ENCODE results near the gene MANF.

Gene MANF

GRCh38 chr3:51400166-51400565 lies 15.1 kb downstream of the MANF start:
- H3K9ac ChIP-seq (ENCODE audit: low read depth, low read length), result no peak overlapping the region
- H3K4me1 ChIP-seq (ENCODE audit: insufficient read depth, low read length), result no peaks in the 10 kb centered on the region
- H3K9me3 ChIP-seq (ENCODE audit: control insufficient read depth, insufficient read depth, low read length), result no peaks in the 10 kb centered on the region
- H3K36me3 ChIP-seq (ENCODE audit: insufficient read depth, low read length), result peaks cover 12% of the 10 kb centered on the region

GRCh38 chr3:51401735-51402134 lies 16.6 kb downstream of the MANF start:
- no peaks in the 10 kb centered on the region for H3K4me1 ChIP-seq (ENCODE audit: insufficient read depth, low read length)
- H3K36me3 ChIP-seq (ENCODE audit: insufficient read depth, low read length), result peaks cover 4% of the 10 kb centered on the region; the same call in 1 of the 2 replicates
- no peaks in the 10 kb centered on the region for H3K9me3 ChIP-seq (ENCODE audit: control insufficient read depth, insufficient read depth, low read length)
- no peak overlapping the region for H3K9ac ChIP-seq (ENCODE audit: low read depth, low read length)

- Histone ChIP-seq H3K4me1 (ENCODE audit: insufficient read depth, low read length) (no peaks in the 10 kb centered on the region), H3K9ac (ENCODE audit: low read depth, low read length) (no peak overlapping the region), H3K9me3 (ENCODE audit: control insufficient read depth, insufficient read depth, low read length) (no peaks in the 10 kb centered on the region), H3K36me3 (ENCODE audit: insufficient read depth, low read length) (peaks cover 4% of the 10 kb centered on the region; the same call in 1 of the 2 replicates)
These were observed 18.6 kb downstream of the MANF start for GRCh38 chr3:51403675-51404074.

GRCh38 chr3:51408021-51408420 lies 22.9 kb downstream of the MANF start:
- Histone ChIP-seq H3K9ac (ENCODE audit: low read depth, low read length) (no peak overlapping the region), H3K36me3 (ENCODE audit: insufficient read depth, low read length) (peaks cover under 1% of the 10 kb centered on the region), H3K4me1 (ENCODE audit: insufficient read depth, low read length) (no peaks in the 10 kb centered on the region), H3K9me3 (ENCODE audit: control insufficient read depth, insufficient read depth, low read length) (no peaks in the 10 kb centered on the region)

- Histone ChIP-seq H3K9ac (ENCODE audit: low read depth, low read length) (no peak overlapping the region), H3K9me3 (ENCODE audit: control insufficient read depth, insufficient read depth, low read length) (no peaks in the 10 kb centered on the region), H3K4me1 (ENCODE audit: insufficient read depth, low read length) (no peaks in the 10 kb centered on the region), H3K36me3 (ENCODE audit: insufficient read depth, low read length) (no peaks in the 10 kb centered on the region; the same call in none of the 2 replicates)
These were observed 23.7 kb downstream of the MANF start for GRCh38 chr3:51408813-51409212.

GRCh38 chr3:51422211-51422610 lies 37.1 kb downstream of the MANF start:
- H3K4me1 ChIP-seq (ENCODE audit: insufficient read depth, low read length), result no peaks in the 10 kb centered on the region
- no peak overlapping the region for H3K9ac ChIP-seq (ENCODE audit: low read depth, low read length)
- H3K9me3 ChIP-seq (ENCODE audit: control insufficient read depth, insufficient read depth, low read length), result no peaks in the 10 kb centered on the region
- H3K36me3 ChIP-seq (ENCODE audit: insufficient read depth, low read length), result peaks cover 4% of the 10 kb centered on the region

- Histone ChIP-seq H3K9ac (ENCODE audit: low read depth, low read length) (no peak overlapping the region), H3K9me3 (ENCODE audit: control insufficient read depth, insufficient read depth, low read length) (no peaks in the 10 kb centered on the region), H3K36me3 (ENCODE audit: insufficient read depth, low read length) (peaks cover 13% of the 10 kb centered on the region), H3K4me1 (ENCODE audit: insufficient read depth, low read length) (no peaks in the 10 kb centered on the region)
These were observed 41.8 kb downstream of the MANF start for GRCh38 chr3:51426921-51427320.

GRCh38 chr3:51429138-51429537 lies 44.0 kb downstream of the MANF start:
- no peaks in the 10 kb centered on the region for H3K9me3 ChIP-seq (ENCODE audit: control insufficient read depth, insufficient read depth, low read length)
- H3K9ac ChIP-seq (ENCODE audit: low read depth, low read length), result no peak overlapping the region
- H3K4me1 ChIP-seq (ENCODE audit: insufficient read depth, low read length), result no peaks in the 10 kb centered on the region
- H3K36me3 ChIP-seq (ENCODE audit: insufficient read depth, low read length), result peaks cover 9% of the 10 kb centered on the region

GRCh38 chr3:51434110-51434509 lies 49.0 kb downstream of the MANF start:
- Histone ChIP-seq H3K36me3 (ENCODE audit: insufficient read depth, low read length) (peaks cover 4% of the 10 kb centered on the region), H3K4me1 (ENCODE audit: insufficient read depth, low read length) (no peaks in the 10 kb centered on the region; the same call in 1 of the 2 replicates), H3K9me3 (ENCODE audit: control insufficient read depth, insufficient read depth, low read length) (no peaks in the 10 kb centered on the region), H3K9ac (ENCODE audit: low read depth, low read length) (no peak overlapping the region)

- Histone ChIP-seq H3K36me3 (ENCODE audit: insufficient read depth, low read length) (peaks cover 4% of the 10 kb centered on the region), H3K9ac (ENCODE audit: low read depth, low read length) (no peak overlapping the region)
These were observed 49.7 kb downstream of the MANF start for GRCh38 chr3:51434746-51435327.

GRCh38 chr3:51436998-51437639 lies 52.0 kb downstream of the MANF start:
- H3K9ac ChIP-seq (ENCODE audit: low read depth, low read length), result no peak overlapping the region
- H3K9me3 ChIP-seq (ENCODE audit: control insufficient read depth, insufficient read depth, low read length), result no peaks in the 10 kb centered on the region
- no peaks in the 10 kb centered on the region; the same call in 1 of the 2 replicates for H3K4me1 ChIP-seq (ENCODE audit: insufficient read depth, low read length)
- H3K36me3 ChIP-seq (ENCODE audit: insufficient read depth, low read length), result no peaks in the 10 kb centered on the region; the same call in 1 of the 2 replicates

More at GRCh38 chr3:51434746-51435327, 49.7 kb downstream of the MANF start:
- no peaks in the 10 kb centered on the region for H3K9me3 ChIP-seq (ENCODE audit: control insufficient read depth, insufficient read depth, low read length)
- H3K4me1 ChIP-seq (ENCODE audit: insufficient read depth, low read length), result no peaks in the 10 kb centered on the region; the same call in 1 of the 2 replicates
